HG02973 (cell line): Measurements from ENCODE around the gene PIGBOS1.

Experiments
- ATAC-seq: cut with Tn5 transposase; IDR thresholded peaks from one replicate; pipeline ENCODE4 v1.9.1; 2021; ENCODE audit warnings: moderate library complexity; ENCODE audit not compliant: unreplicated experiment

The PIGBOS1 gene

GRCh38 chr15:55268176-55268695 lies 50.7 kb downstream of the PIGBOS1 start:
- ATAC-seq, result no peak

GRCh38 chr15:55267401-55268175 lies 51.3 kb downstream of the PIGBOS1 start:
- peak; percentile 87 for ATAC-seq
